Endothelial cell (in vitro differentiated cells): ENCODE data around the gene RASAL2. TPM values are rescaled to one million over a fixed set of nuclear protein-coding genes. Genes with fewer than 3 reads are reported as not detected.

Experiments
- DNase-seq: peaks from one replicate; pipeline ENCODE4 v3.0.0; 2021; ENCODE audit warnings: low spot score
- H3K27ac Mint-ChIP-seq: one replicate; pipeline ENCODE4 v1.8.0; 2021; ENCODE audit warnings: mixed read lengths, inconsistent platforms; ENCODE audit not compliant: unreplicated experiment
- H3K27me3 Mint-ChIP-seq: one replicate; pipeline ENCODE4 v1.8.0; 2021; ENCODE audit warnings: mild to moderate bottlenecking, moderate library complexity, mixed read lengths, inconsistent platforms; ENCODE audit not compliant: unreplicated experiment
- H3K36me3 Mint-ChIP-seq: one replicate; pipeline ENCODE4 v1.8.0; 2021; ENCODE audit warnings: mild to moderate bottlenecking, low read depth, mixed read lengths, inconsistent platforms; ENCODE audit not compliant: unreplicated experiment
- H3K4me1 Mint-ChIP-seq: one replicate; pipeline ENCODE4 v1.8.0; 2021; ENCODE audit warnings: mild to moderate bottlenecking, mixed read lengths, inconsistent platforms; ENCODE audit not compliant: unreplicated experiment
- H3K4me3 Mint-ChIP-seq: one replicate; pipeline ENCODE4 v1.8.0; 2021; ENCODE audit warnings: mild to moderate bottlenecking, mixed read lengths, inconsistent platforms; ENCODE audit not compliant: unreplicated experiment
- H3K9me3 Mint-ChIP-seq: one replicate; pipeline ENCODE4 v1.8.0; 2021; ENCODE audit warnings: mixed read lengths, inconsistent platforms; ENCODE audit not compliant: unreplicated experiment
- total RNA-seq: library from RNA; stranded (reverse); fragmentation: NEBNext Ultra II Directional; extraction: Animal tissue kit (Norgen Biotek cat#: 25700); gene quantifications from one replicate; pipeline ENCODE4 v1.2.1, GENCODE V29; 2021; ENCODE audit not compliant: unreplicated experiment
- TF ChIP-seq, protein P1 (sequence below): fragments of 200-600 bp; sonication (generic); IDR thresholded peaks from one replicate; pipeline ENCODE4 v1.5.0; 2021; ENCODE audit warnings: antibody characterized with exemption; ENCODE audit not compliant: unreplicated experiment

The RASAL2 gene
- total RNA-seq, 1 donor from 2014 or later = 82.1 TPM

DNA sequence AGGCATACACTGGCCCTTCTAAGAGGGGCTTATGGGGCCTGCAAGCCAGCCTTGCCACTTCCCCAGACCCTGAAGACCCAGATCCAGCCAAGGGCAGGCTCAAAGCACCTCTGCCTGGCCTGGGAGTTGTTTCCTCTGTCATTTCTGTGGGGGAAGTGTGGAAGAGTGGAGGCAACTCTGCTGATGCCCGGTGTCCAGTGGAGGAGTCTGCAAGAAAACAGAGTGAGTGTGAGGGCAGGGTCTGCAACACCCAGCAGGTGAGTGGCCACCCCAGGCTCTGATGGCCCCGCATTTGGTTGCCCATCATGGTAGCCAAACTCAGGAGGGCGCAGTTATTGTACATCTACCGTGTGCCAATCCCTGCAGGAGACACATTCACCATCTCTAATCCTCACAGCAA, 394.5 kb downstream of the RASAL2 start:
- H3K27me3 Mint-ChIP-seq = peaks cover 19% of the 10 kb centered on the region
- peaks cover 32% of the 10 kb centered on the region for H3K4me1 Mint-ChIP-seq
- H3K4me3 Mint-ChIP-seq = no peak overlapping the region
- peaks cover 22% of the 10 kb centered on the region for H3K36me3 Mint-ChIP-seq
- no peak overlapping the region for H3K27ac Mint-ChIP-seq
- TF ChIP-seq, protein P1, sequence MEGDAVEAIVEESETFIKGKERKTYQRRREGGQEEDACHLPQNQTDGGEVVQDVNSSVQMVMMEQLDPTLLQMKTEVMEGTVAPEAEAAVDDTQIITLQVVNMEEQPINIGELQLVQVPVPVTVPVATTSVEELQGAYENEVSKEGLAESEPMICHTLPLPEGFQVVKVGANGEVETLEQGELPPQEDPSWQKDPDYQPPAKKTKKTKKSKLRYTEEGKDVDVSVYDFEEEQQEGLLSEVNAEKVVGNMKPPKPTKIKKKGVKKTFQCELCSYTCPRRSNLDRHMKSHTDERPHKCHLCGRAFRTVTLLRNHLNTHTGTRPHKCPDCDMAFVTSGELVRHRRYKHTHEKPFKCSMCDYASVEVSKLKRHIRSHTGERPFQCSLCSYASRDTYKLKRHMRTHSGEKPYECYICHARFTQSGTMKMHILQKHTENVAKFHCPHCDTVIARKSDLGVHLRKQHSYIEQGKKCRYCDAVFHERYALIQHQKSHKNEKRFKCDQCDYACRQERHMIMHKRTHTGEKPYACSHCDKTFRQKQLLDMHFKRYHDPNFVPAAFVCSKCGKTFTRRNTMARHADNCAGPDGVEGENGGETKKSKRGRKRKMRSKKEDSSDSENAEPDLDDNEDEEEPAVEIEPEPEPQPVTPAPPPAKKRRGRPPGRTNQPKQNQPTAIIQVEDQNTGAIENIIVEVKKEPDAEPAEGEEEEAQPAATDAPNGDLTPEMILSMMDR = no peak
- H3K9me3 Mint-ChIP-seq = no peaks in the 10 kb centered on the region
- no peak for DNase-seq

GRCh38 chr1:178489399-178489798, 395.5 kb downstream of the RASAL2 start:
- Mint-ChIP-seq H3K27ac (no peak overlapping the region), H3K4me1 (peaks cover 24% of the 10 kb centered on the region), H3K27me3 (peaks cover 13% of the 10 kb centered on the region), H3K9me3 (no peaks in the 10 kb centered on the region), H3K36me3 (peaks cover 12% of the 10 kb centered on the region), H3K4me3 (no peak overlapping the region)
- TF ChIP-seq, protein P1 = no peak
- no peak for DNase-seq

- no peak overlapping the region for H3K4me3 Mint-ChIP-seq
- peaks cover 23% of the 10 kb centered on the region for H3K4me1 Mint-ChIP-seq
- no peak for DNase-seq
- TF ChIP-seq, protein P1 = no peak
- peaks cover 18% of the 10 kb centered on the region for H3K27me3 Mint-ChIP-seq
- H3K27ac Mint-ChIP-seq = no peak overlapping the region
- no peaks in the 10 kb centered on the region for H3K9me3 Mint-ChIP-seq
- peaks cover 16% of the 10 kb centered on the region for H3K36me3 Mint-ChIP-seq
These were observed 396.2 kb downstream of the RASAL2 start for GRCh38 chr1:178490136-178490535.

GRCh38 chr1:178490967-178491366, 397.1 kb downstream of the RASAL2 start:
- H3K27ac Mint-ChIP-seq = no peak overlapping the region
- DNase-seq = no peak
- no peak overlapping the region for H3K4me3 Mint-ChIP-seq
- TF ChIP-seq, protein P1 = no peak
- H3K9me3 Mint-ChIP-seq = no peaks in the 10 kb centered on the region
- peaks cover 13% of the 10 kb centered on the region for H3K27me3 Mint-ChIP-seq
- peaks cover 17% of the 10 kb centered on the region for H3K4me1 Mint-ChIP-seq
- peaks cover 11% of the 10 kb centered on the region for H3K36me3 Mint-ChIP-seq

DNA sequence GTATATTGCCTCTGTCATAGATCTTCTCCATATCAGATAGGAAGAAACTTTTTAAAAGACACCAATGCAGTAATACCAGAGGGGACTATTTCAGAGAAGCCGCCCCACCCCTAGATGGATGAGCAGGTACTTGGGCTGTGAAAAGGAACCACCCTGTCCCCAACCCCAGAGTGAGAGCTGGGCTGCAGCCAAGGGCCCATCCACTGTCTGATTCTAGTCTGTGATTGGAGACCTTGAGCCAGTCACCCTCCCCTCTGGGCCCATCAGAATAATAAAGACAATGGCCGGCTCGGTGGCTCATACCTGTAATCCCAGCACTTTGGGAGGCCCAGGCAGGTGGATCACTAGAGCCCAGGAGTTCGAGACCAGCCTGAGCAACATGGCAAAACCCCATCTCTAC, 397.8 kb downstream of the RASAL2 start:
- Mint-ChIP-seq H3K27ac (no peak overlapping the region), H3K9me3 (no peaks in the 10 kb centered on the region), H3K4me3 (no peak overlapping the region), H3K36me3 (peaks cover 11% of the 10 kb centered on the region), H3K27me3 (peaks cover 17% of the 10 kb centered on the region), H3K4me1 (peaks cover 16% of the 10 kb centered on the region)
- TF ChIP-seq, protein P1 = no peak
- no peak for DNase-seq
